ENCODE measurements around the gene FCER1A.

Gene FCER1A

GRCh38 chr1:159352436-159352835 lies 50.3 kb downstream of the FCER1A start:
- no peak for DNase-seq

Measured in bone marrow (tissue), 2 donors.